ENCODE results near the gene PCBP3.

Gene PCBP3

DNA sequence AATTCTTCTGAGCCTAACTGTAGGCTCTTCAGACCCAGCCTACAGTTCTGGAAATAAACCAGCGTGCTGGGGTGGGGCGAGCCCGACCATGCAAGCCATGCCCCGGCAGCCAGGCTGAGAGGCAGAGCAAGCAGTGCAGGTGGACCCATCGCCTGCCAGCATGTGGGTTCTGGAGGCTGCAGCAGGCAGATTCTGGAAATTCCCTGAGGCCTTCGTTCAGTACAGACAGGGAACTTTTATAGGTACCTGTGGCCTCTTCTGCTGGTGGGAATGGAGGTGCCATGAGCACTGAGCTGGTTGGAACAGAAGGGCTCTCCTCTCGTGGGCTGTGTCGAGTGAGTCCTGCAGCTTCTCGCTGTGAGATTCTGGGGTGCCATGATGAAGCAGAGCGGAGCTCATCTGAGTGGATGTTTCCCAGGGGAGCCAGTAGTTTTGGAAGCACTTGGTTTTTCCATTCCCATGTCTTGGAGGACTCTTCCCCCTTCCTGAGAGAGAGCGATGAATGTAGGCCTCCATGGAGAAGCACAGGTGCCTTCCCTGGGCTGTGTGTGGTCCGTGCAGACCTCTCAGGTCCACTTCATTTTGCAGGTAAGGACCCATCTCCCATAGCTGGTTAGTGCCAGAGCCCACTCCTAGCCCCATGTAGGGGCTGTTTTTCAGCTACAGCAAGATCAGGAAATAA, 94.1 kb downstream of the PCBP3 start:
- H3K4me1 Mint-ChIP-seq: no peaks in the 10 kb centered on the region
- H3K27ac Mint-ChIP-seq: no peak overlapping the region
- no peak overlapping the region for H3K4me3 Mint-ChIP-seq
- ATAC-seq: no peak
- H3K9me3 Mint-ChIP-seq: no peaks in the 10 kb centered on the region
- no peaks in the 10 kb centered on the region for H3K27me3 Mint-ChIP-seq
- no peak for DNase-seq

DNA sequence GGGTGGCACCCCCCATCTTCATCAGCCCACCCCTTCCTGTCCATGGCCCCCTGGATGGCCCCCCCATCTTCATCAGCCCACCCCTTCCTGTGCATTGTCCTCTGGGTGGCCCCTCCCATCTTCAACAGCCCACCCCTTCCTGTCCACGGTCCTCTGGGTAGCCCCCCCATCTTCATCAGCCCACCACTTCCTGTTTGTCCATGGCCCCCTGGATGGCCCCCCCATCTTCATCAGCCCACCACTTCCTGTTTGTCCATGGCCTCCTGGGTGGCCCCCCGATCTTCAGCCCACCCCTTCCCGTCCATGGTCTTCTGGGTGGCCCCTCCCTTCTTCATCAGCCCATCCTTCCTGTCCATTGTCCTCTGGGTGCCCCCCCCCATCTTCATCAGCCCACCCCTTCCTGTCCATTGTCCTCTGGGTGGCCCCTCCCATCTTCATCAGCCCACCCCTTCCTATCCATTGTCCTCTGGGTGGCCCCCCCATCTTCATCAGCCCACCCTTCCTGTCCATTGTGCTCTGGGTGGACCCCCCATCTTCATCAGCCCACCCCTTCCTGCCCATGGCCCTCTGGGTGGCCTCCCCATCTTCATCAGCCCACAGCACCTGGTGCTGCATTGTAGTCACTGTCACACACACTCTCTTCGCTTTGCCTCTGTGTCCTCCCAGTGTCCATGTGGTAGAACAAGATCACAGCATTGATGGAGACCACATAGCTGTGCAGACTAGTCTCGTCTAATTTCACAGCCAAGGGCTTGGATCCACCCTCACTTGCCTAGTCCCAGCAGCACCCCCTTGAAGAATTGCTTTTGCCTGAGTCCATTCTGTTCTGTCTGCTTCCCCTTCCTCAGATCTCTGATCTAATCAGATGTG, 95.9 kb downstream of the PCBP3 start:
- peak; percentile 57 for ATAC-seq
- H3K9me3 Mint-ChIP-seq: no peaks in the 10 kb centered on the region
- peak in 1 of 2 donors; percentile 8 for DNase-seq
- H3K4me1 Mint-ChIP-seq: no peaks in the 10 kb centered on the region
- H3K27ac Mint-ChIP-seq: peak overlapping the region in 1 of 2 donors; percentile 88
- no peak overlapping the region for H3K4me3 Mint-ChIP-seq
- no peaks in the 10 kb centered on the region for H3K27me3 Mint-ChIP-seq

DNA sequence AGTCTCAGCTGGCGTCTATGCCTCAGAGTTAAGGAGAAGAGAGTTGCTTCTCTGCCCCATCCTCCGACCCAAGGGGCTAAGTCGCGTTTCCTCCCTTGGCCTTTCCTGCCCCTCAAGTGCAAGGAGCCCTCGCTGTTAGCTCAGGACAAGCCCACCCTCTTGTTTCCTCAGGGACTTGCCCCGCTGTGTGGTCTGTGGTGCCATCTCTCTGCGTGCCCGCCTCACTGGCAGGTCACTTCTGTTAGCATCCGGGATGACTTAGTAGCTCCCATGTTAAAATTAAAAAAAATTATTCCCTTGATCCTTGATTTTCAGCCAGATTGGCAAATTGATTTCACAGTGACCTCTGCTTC, 96.5 kb downstream of the PCBP3 start:
- Mint-ChIP-seq H3K4me3 (no peak overlapping the region), H3K27me3 (no peaks in the 10 kb centered on the region), H3K9me3 (peaks cover 0 to 1% of the 10 kb centered on the region in 2 donors), H3K27ac (no peak overlapping the region), H3K4me1 (no peaks in the 10 kb centered on the region)
- ATAC-seq: no peak
- no peak for DNase-seq

DNA sequence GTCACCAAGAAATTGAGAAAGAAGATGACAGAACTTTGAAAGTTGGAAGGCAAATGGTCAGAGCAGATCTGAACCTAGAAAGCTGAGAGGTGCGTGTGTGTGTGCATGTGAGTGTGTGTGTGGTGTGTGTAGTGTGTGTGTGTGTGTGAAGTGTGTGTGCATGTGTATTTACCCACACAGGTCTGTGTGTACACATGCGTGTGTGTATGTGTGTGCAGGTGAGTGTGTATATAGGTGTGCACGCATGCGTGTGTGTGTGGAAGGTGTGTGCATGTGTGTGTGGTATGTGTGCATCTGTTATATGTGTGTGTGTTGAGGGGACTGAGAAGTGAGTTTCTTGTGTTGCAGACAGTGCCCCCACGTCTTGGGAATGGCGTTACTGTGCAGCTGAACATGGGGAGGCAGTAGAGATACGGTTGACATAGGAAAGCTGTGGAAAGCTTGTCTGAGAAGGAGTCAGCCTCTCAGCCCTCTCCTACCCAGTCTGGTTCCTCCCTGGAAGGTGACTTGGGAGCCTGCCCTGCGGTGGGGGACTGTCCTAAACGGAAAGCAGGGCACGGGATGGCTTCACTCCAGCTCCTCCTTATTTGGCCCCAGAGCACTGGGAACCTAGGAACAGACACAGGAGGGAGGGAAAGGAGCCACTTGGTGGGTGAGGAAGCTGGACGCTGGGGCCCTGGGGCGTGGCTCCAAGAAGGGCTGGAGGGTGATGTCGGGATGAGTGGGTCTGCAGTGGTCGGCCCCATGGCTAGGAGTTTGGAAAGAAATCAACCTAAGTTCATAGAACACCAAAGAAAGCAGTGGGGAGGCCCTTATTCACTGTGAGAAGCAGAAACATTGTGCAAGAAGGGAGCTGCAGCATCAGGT, 97.2 kb downstream of the PCBP3 start:
- Mint-ChIP-seq H3K27ac (no peak overlapping the region), H3K9me3 (peaks cover 0 to 7% of the 10 kb centered on the region in 2 donors), H3K4me3 (no peak overlapping the region), H3K4me1 (no peaks in the 10 kb centered on the region), H3K27me3 (no peaks in the 10 kb centered on the region)
- DNase-seq: no peak
- no peak for ATAC-seq

DNA sequence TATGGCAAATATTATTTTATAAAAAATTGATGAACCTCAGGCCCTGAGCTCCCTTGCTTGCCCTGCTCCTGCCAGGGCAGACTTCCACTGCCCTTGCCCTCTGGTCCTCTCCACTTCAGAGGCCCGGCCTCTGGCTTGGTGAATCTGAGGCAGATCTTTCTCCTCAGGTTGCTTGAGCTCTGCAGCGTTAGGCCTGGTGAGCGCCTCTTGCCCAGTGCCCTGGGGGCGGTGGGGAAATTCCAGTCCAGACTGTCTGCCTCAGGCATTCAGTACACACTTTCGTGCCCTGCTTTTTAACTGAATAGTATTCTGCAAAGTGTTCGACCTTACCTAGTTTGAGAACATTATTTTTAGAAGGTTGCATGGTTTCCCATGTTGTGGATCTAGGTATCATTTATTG, 98.2 kb downstream of the PCBP3 start:
- no peak overlapping the region for H3K4me3 Mint-ChIP-seq
- no peaks in the 10 kb centered on the region for H3K27me3 Mint-ChIP-seq
- peaks cover 0 to 7% of the 10 kb centered on the region in 2 donors for H3K9me3 Mint-ChIP-seq
- H3K27ac Mint-ChIP-seq: no peak overlapping the region
- ATAC-seq (peak; percentile 54), DNase-seq (no peak)
- no peaks in the 10 kb centered on the region for H3K4me1 Mint-ChIP-seq

DNA sequence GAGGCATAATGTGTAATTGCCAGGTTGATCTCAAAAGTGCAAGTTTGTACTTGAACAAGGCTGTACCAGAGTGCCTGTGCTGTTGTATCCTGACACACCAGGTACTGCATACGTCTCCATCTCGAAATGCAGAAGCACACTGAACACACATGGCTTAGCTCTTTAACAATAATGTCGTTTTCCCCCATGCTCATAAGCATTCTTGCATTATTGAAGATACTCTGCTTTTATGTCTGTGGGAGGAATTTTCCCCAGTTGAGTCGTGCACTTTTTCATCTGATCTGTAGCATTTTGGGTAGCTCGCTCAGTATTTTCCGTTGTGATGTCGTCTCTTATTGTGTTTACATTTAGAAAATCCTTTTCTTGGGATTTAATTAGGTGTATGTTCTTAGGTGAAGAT, 98.7 kb downstream of the PCBP3 start:
- no peak for DNase-seq
- no peak for ATAC-seq
- Mint-ChIP-seq H3K9me3 (peaks cover 0 to 7% of the 10 kb centered on the region in 2 donors), H3K4me3 (no peak overlapping the region), H3K27me3 (no peaks in the 10 kb centered on the region), H3K4me1 (no peaks in the 10 kb centered on the region), H3K27ac (no peak overlapping the region)

DNA sequence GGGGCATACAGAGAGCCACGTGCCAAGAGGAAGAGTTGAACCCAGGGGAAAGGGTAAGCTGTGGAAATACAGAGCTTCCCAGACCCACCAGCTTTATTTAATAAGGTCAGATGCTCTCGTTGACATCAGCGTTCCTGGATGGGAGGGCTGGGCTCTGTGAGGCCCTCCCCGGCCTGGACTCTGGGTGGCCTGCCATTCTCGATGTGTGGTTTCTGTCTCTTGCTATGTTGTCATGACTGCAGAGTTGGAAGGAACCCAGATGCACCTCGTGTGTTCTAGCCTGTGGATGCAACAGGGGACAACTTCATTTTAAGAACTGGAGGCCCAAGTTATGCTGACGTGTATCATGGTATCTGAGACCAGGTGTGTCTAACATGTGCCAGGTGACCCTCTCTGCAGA, 101.7 kb downstream of the PCBP3 start:
- DNase-seq (no peak), ATAC-seq (no peak)
- no peak overlapping the region for H3K27ac Mint-ChIP-seq
- peaks cover 0 to 7% of the 10 kb centered on the region in 2 donors for H3K9me3 Mint-ChIP-seq
- H3K4me3 Mint-ChIP-seq: no peak overlapping the region
- no peaks in the 10 kb centered on the region for H3K27me3 Mint-ChIP-seq
- peaks cover 6% of the 10 kb centered on the region for H3K4me1 Mint-ChIP-seq

DNA sequence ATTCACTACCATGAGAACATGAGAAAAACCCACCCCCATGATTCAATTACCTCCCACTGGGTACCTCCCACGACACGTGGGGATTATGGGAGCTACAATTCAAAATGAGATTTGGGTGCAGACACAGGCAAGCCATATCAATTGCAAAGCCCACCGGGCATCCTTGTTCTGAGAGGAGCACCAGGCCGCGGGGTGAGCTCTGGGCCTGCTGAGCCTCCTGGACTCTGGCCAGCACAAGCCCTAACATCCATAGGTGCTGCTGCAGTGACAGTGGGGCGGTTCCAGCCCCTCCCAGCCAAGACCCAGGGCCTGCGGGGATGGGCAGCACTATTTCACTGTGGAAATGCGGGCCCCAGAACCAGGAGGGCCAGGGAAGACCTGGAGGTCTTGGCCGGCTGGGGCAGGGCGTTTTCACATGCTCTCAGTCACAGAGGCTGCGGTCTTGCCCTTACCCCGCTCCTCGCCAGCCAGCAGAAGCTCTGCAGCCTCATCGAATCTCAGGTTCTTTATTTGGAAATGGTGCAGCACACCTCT, 103.8 kb downstream of the PCBP3 start:
- H3K4me1 Mint-ChIP-seq: peaks cover 11% of the 10 kb centered on the region
- peaks cover 0 to 7% of the 10 kb centered on the region in 2 donors for H3K9me3 Mint-ChIP-seq
- H3K27ac Mint-ChIP-seq: no peak overlapping the region

DNA sequence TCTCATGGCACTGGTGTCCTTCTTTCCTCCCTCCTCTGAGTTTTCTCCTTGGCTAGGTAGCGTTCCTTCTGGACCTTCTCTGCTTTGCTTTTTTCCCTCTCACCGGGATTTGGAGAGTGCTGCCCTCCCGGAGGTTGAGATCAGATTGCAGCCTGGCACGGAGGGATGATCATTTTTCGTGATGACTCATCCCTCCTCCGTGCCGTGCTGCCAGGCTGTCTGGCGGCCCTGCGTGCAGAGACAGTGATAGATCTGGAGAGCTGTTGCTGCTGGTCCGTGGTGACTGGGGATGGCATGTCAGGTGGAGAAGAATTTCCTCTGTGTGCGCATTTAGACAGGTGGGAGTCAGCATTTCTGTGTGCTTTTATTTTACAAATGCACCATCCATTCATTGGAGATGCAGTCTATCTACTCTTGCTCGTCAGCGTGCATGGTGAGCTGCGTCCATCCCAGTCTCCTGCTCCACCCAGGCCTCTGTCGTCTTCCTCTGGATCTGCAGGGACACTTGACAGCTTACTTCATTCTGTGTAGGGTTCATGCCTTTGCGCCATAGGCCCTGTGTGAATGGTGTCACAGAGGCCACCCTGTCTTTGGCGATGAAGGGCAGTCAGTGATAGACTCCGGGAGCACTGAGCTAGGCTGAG, 104.4 kb downstream of the PCBP3 start:
- Mint-ChIP-seq H3K27me3 (no peaks in the 10 kb centered on the region), H3K4me1 (peaks cover 11% of the 10 kb centered on the region)

More for the DNA sequence above, 103.8 kb downstream of the PCBP3 start:
- ATAC-seq (no peak), DNase-seq (no peak)
- Mint-ChIP-seq H3K27me3 (no peaks in the 10 kb centered on the region), H3K4me3 (no peak overlapping the region)

DNA sequence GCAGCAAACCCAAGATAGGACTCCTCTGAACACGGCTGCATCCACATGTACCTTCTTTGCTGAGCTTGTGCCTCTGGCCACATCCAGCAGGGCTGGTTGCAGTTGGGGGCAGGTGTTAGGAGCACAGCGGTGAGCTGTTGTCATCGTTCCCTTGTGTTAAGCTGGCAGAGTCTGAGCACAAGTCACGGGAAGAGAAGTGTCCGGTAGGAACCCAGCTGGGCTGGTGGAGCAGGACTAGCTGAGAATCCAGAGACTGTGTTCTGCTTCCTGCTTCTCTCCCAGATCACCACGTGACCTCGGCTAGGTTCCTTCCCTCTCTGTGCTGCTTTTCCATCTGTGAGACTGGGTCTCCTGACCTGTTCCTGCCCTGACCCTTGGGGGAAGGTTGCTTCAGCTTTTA, 105.1 kb downstream of the PCBP3 start:
- Mint-ChIP-seq H3K27me3 (no peaks in the 10 kb centered on the region), H3K27ac (no peak overlapping the region), H3K9me3 (peaks cover 0 to 7% of the 10 kb centered on the region in 2 donors), H3K4me1 (peaks cover 11% of the 10 kb centered on the region), H3K4me3 (no peak overlapping the region)
- ATAC-seq (no peak), DNase-seq (no peak)

More for the DNA sequence above, 104.4 kb downstream of the PCBP3 start:
- H3K4me3 Mint-ChIP-seq: no peak overlapping the region
- no peak overlapping the region for H3K27ac Mint-ChIP-seq
- no peak for ATAC-seq
- peaks cover 0 to 7% of the 10 kb centered on the region in 2 donors for H3K9me3 Mint-ChIP-seq
- no peak for DNase-seq

DNA sequence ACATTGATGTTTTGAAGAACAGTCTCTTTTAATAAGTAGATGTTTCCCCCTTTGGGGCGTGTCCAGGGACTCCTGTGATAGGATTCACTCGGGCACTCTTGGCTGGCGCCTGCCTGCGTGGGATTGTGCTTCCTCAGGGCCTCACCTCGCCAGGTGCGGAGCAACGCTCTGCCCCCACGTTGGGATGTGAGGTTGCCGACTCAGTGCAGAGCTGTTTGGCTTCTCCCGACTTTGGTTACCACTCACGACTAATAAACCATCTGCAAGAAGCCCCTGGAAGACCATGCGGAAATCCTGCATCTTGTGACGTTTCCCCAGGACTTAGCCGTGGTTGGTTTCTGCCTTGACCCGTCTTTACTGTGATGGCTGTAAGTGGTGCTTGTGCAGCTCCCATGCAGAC, 106.4 kb downstream of the PCBP3 start:
- Mint-ChIP-seq H3K4me3 (no peak overlapping the region), H3K4me1 (peaks cover 11% of the 10 kb centered on the region), H3K9me3 (peaks cover 0 to 7% of the 10 kb centered on the region in 2 donors), H3K27me3 (no peaks in the 10 kb centered on the region), H3K27ac (no peak overlapping the region)
- DNase-seq (no peak), ATAC-seq (no peak)

DNA sequence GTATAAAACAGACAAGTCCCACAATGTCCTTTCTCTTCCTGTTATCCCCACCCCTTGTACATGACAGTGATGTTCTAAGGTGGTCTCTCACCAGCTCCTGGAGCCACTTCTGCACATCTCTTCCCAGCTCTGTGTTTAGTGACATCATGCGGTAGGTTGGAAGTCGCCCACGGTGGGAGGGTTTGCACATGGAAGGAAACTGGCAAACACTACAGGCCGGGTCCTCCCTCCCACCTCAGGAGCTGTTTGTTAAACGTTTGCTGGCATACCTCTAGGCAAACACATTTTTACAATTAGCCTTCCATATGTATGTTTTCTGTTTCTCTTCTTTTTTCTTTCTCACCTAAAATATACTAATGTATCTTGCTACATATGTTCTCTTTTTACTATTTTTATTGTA, 107.4 kb downstream of the PCBP3 start:
- Mint-ChIP-seq H3K4me3 (no peak overlapping the region), H3K27ac (no peak overlapping the region), H3K9me3 (no peaks in the 10 kb centered on the region), H3K4me1 (peaks cover 11% of the 10 kb centered on the region), H3K27me3 (no peaks in the 10 kb centered on the region)
- no peak for ATAC-seq
- no peak for DNase-seq

DNA sequence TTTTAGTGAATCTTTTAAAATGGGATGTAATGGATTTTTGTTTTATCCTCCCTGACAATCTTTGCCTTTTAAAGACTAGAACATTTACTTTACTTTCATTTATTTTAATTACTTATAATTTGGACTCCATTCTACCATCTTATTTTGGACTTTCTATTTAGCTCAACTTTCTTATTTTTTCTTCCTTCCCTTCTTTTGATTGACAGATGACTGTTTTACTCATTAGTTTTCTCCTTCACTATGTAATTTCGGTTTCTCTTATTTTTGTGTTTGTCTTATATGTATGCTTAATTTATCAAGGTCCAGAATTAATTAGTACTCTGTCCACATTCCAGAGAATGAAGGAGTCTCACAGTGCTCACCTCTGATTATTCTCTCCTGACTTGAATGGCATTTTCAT, 109.9 kb downstream of the PCBP3 start:
- no peak for DNase-seq
- Mint-ChIP-seq H3K9me3 (no peaks in the 10 kb centered on the region), H3K4me1 (peaks cover 11% of the 10 kb centered on the region), H3K4me3 (no peak overlapping the region), H3K27ac (no peak overlapping the region), H3K27me3 (no peaks in the 10 kb centered on the region)
- ATAC-seq: no peak

DNA sequence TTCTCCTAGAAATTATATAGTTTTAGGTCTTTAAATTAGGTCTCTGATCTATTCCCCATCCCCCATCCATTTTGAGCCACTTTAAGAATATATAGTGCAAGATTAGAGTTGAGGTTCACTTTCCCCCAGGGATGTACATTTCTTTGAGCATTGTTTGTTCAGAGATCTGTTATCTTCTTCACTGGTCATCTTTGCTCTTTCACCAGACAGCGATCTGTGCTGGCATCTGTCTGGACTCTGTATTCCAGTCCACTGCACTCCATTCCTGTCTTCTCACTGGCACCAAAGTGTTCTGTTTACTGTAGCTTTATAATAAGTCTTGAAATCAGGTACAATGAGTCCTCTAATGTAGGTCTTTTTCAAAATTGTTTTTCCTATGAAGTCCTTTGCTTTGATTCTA, 112.5 kb downstream of the PCBP3 start:
- DNase-seq: no peak
- no peaks in the 10 kb centered on the region for H3K4me1 Mint-ChIP-seq
- ATAC-seq: no peak
- no peak overlapping the region for H3K4me3 Mint-ChIP-seq
- no peak overlapping the region for H3K27ac Mint-ChIP-seq
- H3K27me3 Mint-ChIP-seq: no peaks in the 10 kb centered on the region
- H3K9me3 Mint-ChIP-seq: no peaks in the 10 kb centered on the region

DNA sequence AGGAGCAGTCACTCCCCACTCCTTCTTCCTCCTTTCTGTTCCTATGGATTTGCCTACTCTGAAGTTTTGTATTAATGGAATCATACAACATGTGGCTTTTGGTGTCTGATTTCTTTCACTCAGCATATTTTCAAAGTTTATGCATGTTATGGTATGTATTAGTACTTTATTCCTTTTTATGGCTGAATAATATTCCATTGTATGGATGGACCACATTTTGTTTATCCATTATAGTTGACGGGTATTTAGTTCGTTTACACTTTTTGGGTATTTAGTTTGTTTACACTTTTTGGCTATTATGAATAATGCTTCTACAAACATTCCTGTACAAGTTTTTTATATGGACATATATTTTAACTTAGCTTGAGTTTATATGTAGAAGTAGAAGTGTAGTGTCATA, 113.1 kb downstream of the PCBP3 start:
- DNase-seq: no peak
- Mint-ChIP-seq H3K27ac (no peak overlapping the region), H3K4me1 (no peaks in the 10 kb centered on the region), H3K4me3 (no peak overlapping the region), H3K9me3 (no peaks in the 10 kb centered on the region), H3K27me3 (no peaks in the 10 kb centered on the region)
- ATAC-seq: no peak

All from stimulated activated naive CD8-positive, alpha-beta T cell treated with anti-CD3 and anti-CD28 coated beads, Interleukin-15, amount 100 ng/mL, for 72 hours (primary cell).